GM12875 (cell line): ENCODE measurements around the gene SHROOM1.

Experiments used
- H3K4me3 ChIP-seq: one replicate; pipeline ENCODE4 v1.5.1; 2011; ENCODE audit warnings: low read depth, low read length, control low read depth
- CTCF ChIP-seq: IDR thresholded peaks from 2 replicates; pipeline ENCODE4 v1.5.1; 2011; ENCODE audit warnings: low read depth, mild to moderate bottlenecking, control low read depth, inconsistent platforms, low read length, moderate library complexity, borderline replicate concordance; ENCODE audit not compliant: insufficient read depth

SHROOM1 gene

GRCh38 chr5:132853323-132853722 lies 22.9 kb upstream of the SHROOM1 start:
- H3K4me3 ChIP-seq: no peak overlapping the region
- no peak for TF ChIP-seq CTCF

GRCh38 chr5:132850066-132850465 lies 19.6 kb upstream of the SHROOM1 start:
- no peak for TF ChIP-seq CTCF
- H3K4me3 ChIP-seq: no peak overlapping the region

GRCh38 chr5:132849347-132849746 lies 18.9 kb upstream of the SHROOM1 start:
- TF ChIP-seq CTCF: no peak

GRCh38 chr5:132848270-132848669 lies 17.8 kb upstream of the SHROOM1 start:
- TF ChIP-seq CTCF: no peak
- H3K4me3 ChIP-seq: no peak overlapping the region

More at GRCh38 chr5:132849347-132849746, 18.9 kb upstream of the SHROOM1 start:
- H3K4me3 ChIP-seq: no peak overlapping the region

GRCh38 chr5:132841305-132841704 lies 10.9 kb upstream of the SHROOM1 start:
- TF ChIP-seq CTCF: no peak
- H3K4me3 ChIP-seq: no peak overlapping the region

- no peak for TF ChIP-seq CTCF
- no peak overlapping the region for H3K4me3 ChIP-seq
Observed at GRCh38 chr5:132840896-132841295, 10.4 kb upstream of the SHROOM1 start.

GRCh38 chr5:132840313-132840712 lies 9.9 kb upstream of the SHROOM1 start:
- no peak overlapping the region for H3K4me3 ChIP-seq
- TF ChIP-seq CTCF: no peak
